Prostate gland (tissue), 2 donors: ENCODE measurements around the gene IFITM1.

ENCODE experiments used
- CTCF ChIP-seq, 4 experiments: fragments of 200-600 bp in 2 of 4; fragments of 450-650 bp in 2 of 4; sonication (generic) in 2 of 4; IDR thresholded peaks; 1 replicate in 3 of 4; 2 replicates in 1 of 4; pipeline ENCODE4 v1.5.1; 2016 to 2019; ENCODE audit warnings: antibody characterized with exemption in 4 of 4, mild to moderate bottlenecking in 2 of 4, moderate library complexity in 2 of 4
- POLR2A ChIP-seq: fragments of 450-650 bp; IDR thresholded peaks from one replicate; pipeline ENCODE4 v1.6.1; 2016; ENCODE audit warnings: antibody characterized with exemption, mild to moderate bottlenecking

GRCh38 chr11:278001-278951, 35.6 kb upstream of the IFITM1 start, which contains the start of gene NLRP6:
- TF ChIP-seq POLR2A, result no peak
- no peak for TF ChIP-seq CTCF (IDR thresholded peaks at IDR 0.05)
